DMS53 (cell line): ENCODE measurements around the gene TRMT10C.
"Not testable (repeated sequence)": the region's sequence is repeated elsewhere in the genome, so short reads cannot be mapped to it uniquely, and the experiment has no call there.

Experiments
- DNase-seq: peaks from one replicate; lab custom pipeline; 2025; lab: John Stamatoyannopoulos, UW

TRMT10C gene

DNA sequence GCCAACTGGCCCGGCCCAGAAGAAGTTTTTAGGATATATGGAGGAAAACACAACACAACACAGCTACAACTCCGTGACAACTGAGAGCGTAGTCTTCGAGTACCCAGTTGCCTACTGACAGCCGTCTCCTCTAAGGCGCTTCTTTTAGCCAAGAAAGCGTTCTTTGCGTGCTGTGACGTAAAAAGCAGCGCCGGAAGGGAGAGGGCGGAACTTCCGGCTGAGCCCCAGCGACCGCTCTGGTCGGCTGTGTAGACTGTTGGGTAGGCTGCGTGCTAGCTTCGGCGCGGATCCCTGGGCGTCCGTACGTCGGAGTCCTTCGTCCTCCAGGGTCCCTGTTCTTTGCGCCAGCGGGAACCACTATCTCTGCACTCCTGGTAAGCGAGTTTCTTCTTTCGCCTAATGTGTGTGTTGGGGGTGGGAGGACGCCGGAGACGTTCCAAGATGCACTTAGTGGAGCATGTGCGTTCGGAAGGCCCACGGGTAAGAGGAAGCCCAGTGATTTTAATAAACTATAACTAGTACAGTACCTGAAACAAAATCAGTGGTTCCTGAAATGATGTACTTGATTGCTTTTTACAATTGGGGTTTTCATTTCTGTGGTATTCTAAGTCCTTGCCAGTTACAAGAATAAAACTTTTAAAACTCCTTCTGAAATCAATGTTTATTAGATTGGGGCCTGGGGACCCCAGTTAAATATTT is at the start of gene TRMT10C:
Gene TRMT10C (plus strand): TSS at position 239 of the 699 bp plus-strand sequence. CDS start 2,914 bp downstream, outside the sequence.
- peak; percentile 94 for DNase-seq

GRCh38 chr3:101512396-101512645 is 49.3 kb upstream of the TRMT10C start:
- no peak for DNase-seq

GRCh38 chr3:101512646-101513418 is 48.8 kb upstream of the TRMT10C start, which contains the start of gene SENP7:
Gene SENP7, minus strand, starts transcription at chr3:101513212. Its CDS starts 82 bp downstream, at chr3:101513130.
- peak; percentile 86 for DNase-seq

- peak; percentile 78 for DNase-seq
Observed at GRCh38 chr3:101513419-101513986, 48.2 kb upstream of the TRMT10C start.

- peak; percentile 93 for DNase-seq
Observed at GRCh38 chr3:101518421-101518871, 43.2 kb upstream of the TRMT10C start.

DNA sequence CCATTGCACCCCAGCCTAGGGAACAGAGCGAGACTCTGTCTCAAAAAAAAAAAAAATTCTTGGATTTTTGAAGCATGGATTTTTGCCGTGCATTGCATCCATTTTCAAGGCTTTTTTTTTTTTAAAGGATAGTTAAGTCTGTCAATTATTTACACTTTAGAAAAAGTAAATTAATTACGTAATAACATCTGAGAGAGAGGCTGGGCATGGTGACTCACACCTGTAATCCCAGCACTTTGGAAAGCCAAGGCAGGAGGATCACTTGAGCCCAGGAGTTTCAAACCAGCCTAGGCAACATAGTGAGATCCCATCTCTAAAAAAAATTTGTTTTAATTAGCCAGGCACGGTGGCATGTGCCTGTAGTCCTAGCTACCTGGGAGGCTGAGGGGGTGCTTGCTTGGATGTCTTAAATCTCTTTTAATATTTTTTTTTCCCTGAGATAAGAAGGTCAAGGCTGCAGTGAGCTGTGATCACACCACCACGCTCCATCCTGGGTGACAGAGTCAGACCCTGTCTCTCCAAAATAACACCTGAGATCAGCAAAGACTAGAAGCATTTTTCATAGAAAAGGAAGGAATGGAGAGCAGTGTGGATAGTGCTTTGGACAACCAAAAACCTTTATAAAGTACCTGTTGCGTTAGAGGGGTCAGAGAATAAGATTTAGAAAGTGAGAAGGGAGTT is 41.8 kb upstream of the TRMT10C start:
- DNase-seq: peak; percentile 84

DNA sequence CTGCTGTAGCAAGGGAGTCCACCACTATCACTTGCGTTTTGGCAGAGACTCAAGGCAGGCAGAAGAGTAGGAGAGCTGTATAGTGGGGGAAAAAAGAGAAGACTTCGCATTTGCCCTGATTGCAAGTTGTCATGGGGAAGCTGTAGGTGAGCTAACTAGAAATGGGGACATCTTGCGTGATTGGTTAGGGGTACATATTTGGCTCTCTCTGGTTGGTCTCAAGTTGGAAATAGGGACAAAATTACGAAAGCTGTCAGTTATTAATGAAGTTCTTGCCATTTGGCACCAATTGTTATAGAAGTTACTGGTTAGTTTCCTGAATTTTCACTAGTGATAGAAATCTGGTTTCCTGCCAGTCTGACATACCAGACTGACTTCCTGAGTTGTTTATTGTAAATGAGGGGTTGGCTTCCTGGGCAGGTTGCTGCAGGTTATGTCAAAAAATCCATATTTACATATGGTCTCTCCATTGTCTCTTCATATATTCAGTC is 40.4 kb upstream of the TRMT10C start:
- no peak for DNase-seq

- no peak for DNase-seq
Observed at GRCh38 chr3:101527441-101527840, 34.2 kb upstream of the TRMT10C start.

DNA sequence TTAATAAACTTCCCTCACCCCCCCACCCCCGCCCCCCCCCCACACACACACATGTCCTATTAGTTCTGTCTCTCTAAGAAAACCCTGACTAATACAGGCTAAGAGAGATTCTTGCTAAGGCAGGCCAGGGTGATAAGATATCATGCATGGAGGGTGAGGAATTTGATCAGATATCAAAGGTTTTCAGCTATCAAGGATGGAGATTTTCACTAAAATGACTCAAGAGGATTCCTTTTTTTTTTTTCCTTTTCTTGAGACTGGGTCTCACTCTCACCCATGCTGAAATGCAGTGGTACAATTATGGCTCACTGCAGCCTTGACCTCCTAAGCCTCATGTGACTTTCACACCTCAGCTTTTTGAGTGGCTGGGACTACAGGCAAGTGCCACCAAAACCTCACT is 33.8 kb upstream of the TRMT10C start:
- DNase-seq: no peak

DNA sequence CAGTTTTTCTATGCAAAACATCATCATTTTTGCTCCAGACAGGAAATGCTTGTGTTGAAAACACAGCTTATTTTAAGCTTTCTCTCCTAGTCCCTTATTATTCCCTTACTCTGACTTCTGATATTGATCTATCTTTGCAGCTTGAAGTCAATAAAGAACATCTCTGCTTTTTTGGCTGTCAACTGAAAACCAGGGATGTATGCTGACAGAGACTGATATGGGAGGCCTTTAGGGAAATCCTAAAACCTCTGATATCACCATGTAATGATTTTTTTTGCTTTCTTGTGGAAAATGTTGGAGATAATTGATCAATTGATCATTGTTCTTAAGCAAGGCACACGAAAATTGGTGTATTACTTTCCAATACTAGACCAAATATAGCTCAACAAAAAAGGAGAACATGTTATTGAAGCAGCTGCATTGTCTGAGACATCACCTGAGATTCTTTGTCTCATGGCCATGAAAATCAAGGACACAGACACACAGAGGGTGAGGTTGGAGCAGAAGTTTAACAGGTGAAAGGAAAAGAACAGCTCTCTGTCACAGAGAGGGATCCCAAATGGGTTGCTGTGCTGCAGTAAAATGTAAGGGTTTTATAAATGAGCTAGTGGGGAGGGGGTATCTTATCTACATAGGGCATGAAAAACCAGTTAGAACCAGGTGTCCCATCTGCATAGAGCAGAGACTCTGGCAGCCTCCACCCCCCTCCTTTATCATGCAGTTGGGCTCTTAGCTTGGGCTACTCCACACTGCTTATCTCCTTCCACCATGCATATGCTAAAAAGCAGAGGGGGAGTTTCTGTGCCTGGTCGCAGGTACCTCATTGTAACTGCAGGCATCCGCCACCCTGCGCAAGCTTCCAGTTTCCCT is 31.6 kb upstream of the TRMT10C start:
- no peak for DNase-seq

DNA sequence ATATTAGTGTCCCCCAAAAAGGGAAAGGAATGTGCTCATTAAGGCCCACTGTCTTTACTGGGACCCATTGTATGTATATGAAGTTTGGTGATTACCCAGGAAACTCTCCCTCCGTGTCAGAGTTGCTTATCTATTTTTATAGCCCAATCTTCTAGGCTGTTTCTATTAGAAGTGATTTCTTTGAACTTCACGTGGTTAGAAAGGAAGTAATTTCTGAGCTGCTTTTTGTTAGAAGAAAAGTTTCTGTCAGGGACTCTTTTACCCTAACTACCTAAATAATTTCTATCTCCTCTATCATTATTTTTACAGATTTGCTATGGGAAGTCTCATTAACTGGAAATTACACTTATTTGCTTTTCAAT is 31.0 kb upstream of the TRMT10C start:
- no peak for DNase-seq

- no peak for DNase-seq
Observed at GRCh38 chr3:101531473-101532086, 30.1 kb upstream of the TRMT10C start.

GRCh38 chr3:101532783-101533602 is 28.7 kb upstream of the TRMT10C start:
- no peak for DNase-seq

DNA sequence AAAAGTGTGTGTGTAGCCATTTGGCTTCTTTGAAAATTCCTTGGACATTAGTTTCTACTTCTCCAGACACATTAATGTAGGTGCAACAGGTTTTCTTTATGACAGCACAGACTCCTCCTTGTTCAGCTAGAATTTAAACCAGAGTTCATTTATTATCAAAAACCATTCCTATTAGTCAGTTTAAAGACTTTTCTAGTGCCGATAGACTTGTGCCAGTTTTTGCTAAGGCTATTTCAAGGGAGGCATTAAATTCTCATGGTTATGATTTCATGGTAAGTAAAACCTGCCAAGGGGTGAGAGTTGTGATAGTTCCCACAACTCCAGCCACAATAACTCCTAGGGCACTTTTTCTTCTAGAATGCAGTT is 28.1 kb upstream of the TRMT10C start:
- DNase-seq: no peak

- DNase-seq: no peak
Observed at GRCh38 chr3:101535221-101535620, 26.4 kb upstream of the TRMT10C start.

DNA sequence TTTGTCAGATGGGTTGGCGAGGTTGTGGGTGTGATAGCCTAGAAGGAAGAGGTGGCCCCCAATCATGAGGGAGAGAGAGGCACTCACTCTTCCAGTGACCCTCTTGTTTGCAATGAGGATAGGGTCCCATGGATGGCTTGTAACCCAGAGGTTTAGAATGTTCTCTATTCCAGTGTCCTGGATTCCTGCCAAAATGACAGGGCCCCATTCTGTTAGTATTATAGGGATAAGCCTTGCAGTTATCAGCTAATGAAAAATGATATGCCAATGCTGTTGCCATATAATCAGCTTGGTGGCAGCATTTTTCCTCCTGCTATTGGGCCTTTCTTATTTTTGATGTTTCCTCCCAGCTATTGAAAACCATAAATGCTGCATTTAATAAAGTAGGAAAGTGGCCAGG is 25.4 kb upstream of the TRMT10C start:
- DNase-seq: no peak

GRCh38 chr3:101536955-101537354 is 24.7 kb upstream of the TRMT10C start:
- DNase-seq: not testable (repeated sequence)

GRCh38 chr3:101542957-101543356 is 18.7 kb upstream of the TRMT10C start:
- DNase-seq: no peak

- DNase-seq: peak; percentile 27
Observed at GRCh38 chr3:101544161-101544850, 17.4 kb upstream of the TRMT10C start.
